ENCODE results near the gene SIGLEC7.
A peak's percentile ranks its signal among the peaks of the same experiment; 100 is the strongest.

Gene SIGLEC7

DNA sequence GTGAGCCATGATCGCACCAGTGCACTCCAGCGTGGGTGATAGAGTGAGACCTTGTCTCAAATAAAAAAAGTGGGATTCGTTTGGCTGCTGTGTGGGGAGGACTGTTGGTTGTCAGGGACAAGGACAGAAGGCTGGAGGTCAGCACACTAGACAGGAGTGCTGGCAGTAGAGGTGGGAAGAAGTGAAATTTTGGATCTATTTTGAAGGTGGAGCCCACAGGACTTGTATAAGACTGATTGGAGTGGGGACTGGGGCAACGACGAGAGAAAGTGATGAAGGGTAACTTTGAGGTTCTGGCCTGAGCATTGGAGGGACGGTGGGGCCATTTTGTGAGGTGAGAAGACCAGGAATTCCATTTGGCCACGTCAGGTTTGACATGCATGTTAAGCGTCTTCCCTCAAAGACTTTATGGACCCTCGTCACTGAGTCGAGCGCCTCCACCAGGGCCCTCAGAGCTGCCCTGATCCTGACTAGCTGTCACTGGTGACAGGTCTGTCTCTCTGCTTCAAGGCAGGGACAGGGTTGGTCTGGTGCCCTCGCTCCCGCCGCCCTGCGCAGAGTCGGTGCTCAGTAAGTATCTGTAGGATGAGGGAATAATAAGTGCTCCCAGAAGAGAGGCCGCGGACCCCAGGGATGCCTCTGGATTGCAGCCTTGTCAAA, 34.6 kb upstream of the SIGLEC7 start:
- TF ChIP-seq, protein P1, sequence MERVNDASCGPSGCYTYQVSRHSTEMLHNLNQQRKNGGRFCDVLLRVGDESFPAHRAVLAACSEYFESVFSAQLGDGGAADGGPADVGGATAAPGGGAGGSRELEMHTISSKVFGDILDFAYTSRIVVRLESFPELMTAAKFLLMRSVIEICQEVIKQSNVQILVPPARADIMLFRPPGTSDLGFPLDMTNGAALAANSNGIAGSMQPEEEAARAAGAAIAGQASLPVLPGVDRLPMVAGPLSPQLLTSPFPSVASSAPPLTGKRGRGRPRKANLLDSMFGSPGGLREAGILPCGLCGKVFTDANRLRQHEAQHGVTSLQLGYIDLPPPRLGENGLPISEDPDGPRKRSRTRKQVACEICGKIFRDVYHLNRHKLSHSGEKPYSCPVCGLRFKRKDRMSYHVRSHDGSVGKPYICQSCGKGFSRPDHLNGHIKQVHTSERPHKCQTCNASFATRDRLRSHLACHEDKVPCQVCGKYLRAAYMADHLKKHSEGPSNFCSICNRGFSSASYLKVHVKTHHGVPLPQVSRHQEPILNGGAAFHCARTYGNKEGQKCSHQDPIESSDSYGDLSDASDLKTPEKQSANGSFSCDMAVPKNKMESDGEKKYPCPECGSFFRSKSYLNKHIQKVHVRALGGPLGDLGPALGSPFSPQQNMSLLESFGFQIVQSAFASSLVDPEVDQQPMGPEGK (CRISPR knock-in tag; IDR thresholded peaks at IDR 0.05; ENCODE audit: borderline replicate concordance), result no peak
- TF ChIP-seq, protein P2, sequence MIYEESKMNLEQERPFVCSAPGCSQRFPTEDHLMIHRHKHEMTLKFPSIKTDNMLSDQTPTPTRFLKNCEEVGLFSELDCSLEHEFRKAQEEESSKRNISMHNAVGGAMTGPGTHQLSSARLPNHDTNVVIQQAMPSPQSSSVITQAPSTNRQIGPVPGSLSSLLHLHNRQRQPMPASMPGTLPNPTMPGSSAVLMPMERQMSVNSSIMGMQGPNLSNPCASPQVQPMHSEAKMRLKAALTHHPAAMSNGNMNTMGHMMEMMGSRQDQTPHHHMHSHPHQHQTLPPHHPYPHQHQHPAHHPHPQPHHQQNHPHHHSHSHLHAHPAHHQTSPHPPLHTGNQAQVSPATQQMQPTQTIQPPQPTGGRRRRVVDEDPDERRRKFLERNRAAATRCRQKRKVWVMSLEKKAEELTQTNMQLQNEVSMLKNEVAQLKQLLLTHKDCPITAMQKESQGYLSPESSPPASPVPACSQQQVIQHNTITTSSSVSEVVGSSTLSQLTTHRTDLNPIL (CRISPR knock-in tag; IDR thresholded peaks at IDR 0.05; ENCODE audit: low read depth), result no peak
- TF ChIP-seq, protein P3, sequence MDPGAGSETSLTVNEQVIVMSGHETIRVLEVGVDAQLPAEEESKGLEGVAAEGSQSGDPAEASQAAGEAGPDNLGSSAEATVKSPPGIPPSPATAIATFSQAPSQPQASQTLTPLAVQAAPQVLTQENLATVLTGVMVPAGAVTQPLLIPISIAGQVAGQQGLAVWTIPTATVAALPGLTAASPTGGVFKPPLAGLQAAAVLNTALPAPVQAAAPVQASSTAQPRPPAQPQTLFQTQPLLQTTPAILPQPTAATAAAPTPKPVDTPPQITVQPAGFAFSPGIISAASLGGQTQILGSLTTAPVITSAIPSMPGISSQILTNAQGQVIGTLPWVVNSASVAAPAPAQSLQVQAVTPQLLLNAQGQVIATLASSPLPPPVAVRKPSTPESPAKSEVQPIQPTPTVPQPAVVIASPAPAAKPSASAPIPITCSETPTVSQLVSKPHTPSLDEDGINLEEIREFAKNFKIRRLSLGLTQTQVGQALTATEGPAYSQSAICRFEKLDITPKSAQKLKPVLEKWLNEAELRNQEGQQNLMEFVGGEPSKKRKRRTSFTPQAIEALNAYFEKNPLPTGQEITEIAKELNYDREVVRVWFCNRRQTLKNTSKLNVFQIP (CRISPR knock-in tag; IDR thresholded peaks at IDR 0.05; ENCODE audit: borderline replicate concordance, low read depth), result no peak
- TF ChIP-seq, protein P4, sequence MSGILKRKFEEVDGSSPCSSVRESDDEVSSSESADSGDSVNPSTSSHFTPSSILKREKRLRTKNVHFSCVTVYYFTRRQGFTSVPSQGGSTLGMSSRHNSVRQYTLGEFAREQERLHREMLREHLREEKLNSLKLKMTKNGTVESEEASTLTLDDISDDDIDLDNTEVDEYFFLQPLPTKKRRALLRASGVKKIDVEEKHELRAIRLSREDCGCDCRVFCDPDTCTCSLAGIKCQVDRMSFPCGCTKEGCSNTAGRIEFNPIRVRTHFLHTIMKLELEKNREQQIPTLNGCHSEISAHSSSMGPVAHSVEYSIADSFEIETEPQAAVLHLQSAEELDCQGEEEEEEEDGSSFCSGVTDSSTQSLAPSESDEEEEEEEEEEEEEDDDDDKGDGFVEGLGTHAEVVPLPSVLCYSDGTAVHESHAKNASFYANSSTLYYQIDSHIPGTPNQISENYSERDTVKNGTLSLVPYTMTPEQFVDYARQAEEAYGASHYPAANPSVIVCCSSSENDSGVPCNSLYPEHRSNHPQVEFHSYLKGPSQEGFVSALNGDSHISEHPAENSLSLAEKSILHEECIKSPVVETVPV (CRISPR knock-in tag; IDR thresholded peaks at IDR 0.05), result no peak
- TF ChIP-seq ZFP30 (CRISPR knock-in tag; IDR thresholded peaks at IDR 0.05) (no peak), GLIS3 (CRISPR knock-in tag; IDR thresholded peaks at IDR 0.05) (no peak), ZNF565 (CRISPR knock-in tag; conservative IDR thresholded peaks at IDR 0.05; ENCODE audit: low read depth) (no peak), ISL1 (CRISPR knock-in tag; IDR thresholded peaks at IDR 0.05) (no peak), PPARA (CRISPR knock-in tag; IDR thresholded peaks at IDR 0.05; ENCODE audit: borderline replicate concordance) (no peak), CSDC2 (CRISPR knock-in tag; IDR thresholded peaks at IDR 0.05) (no peak), ESRRG (CRISPR knock-in tag; IDR thresholded peaks at IDR 0.05) (no peak), OSR1 (CRISPR knock-in tag; IDR thresholded peaks at IDR 0.05) (no peak), ARNTL (CRISPR knock-in tag; IDR thresholded peaks at IDR 0.05; ENCODE audit: borderline replicate concordance, low read depth) (no peak), RARB (CRISPR knock-in tag; IDR thresholded peaks at IDR 0.05) (no peak), ZNF8 (CRISPR knock-in tag; IDR thresholded peaks at IDR 0.05) (no peak), ZNF70 (CRISPR knock-in tag; IDR thresholded peaks at IDR 0.05) (no peak), TCF4 (CRISPR knock-in tag; IDR thresholded peaks at IDR 0.05; ENCODE audit: borderline replicate concordance) (no peak), BACH2 (CRISPR knock-in tag; IDR thresholded peaks at IDR 0.05; ENCODE audit: borderline replicate concordance) (no peak), ZFP3 (CRISPR knock-in tag; IDR thresholded peaks at IDR 0.05) (no peak), ZC3H10 (CRISPR knock-in tag; IDR thresholded peaks at IDR 0.05) (no peak)
- peak; percentile 38; the same call in 2 of the 3 replicates for ATAC-seq

DNA sequence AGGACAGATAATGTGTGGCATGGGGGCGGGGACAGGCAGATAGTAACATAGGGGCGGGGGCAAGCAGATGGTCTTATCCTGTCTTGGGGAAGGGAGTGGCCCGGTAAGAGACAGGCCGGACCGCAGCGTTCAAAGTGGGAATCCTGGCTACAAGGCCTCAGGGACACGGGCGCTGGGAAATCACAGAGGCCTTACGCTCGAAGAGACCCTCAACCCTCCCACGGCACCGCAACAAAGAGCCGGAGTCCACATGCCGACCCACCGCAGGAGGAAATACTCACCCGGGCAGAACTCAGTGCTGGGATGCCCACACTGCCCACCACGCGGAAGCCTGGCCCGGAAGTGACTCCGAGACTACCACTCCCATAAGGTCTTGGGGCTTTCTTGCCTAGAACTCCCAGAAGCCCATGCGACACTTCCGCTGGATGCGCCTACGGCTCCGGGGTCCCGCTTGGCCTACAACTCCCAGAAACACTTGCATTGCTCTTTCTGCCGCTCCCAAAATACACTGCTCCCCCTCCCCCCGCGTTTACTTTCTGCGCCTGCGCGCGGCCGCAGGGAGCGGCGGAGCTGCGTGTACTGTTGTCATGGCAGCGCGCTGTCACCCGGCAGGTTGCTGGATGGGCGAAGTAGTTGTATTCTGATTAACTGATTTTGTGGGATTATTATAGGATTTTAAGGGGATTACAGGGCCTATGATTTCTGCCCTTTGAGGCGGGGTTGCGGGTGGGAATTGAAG, 33.9 kb upstream of the SIGLEC7 start, which contains the start of gene CTU1:
Gene CTU1, minus strand, starts transcription at position 344 of the 739 bp plus-strand sequence. CDS start 3,840 bp downstream, outside the sequence.
- ATAC-seq, result peak; percentile 99
- TF ChIP-seq SNAI2 (CRISPR knock-in tag; IDR thresholded peaks at IDR 0.05) (no peak), TCF4 (CRISPR knock-in tag; IDR thresholded peaks at IDR 0.05; ENCODE audit: borderline replicate concordance) (no peak), ESRRG (CRISPR knock-in tag; IDR thresholded peaks at IDR 0.05) (no peak), RARB (CRISPR knock-in tag; IDR thresholded peaks at IDR 0.05) (no peak), ZFP30 (CRISPR knock-in tag; IDR thresholded peaks at IDR 0.05) (no peak), GLIS3 (CRISPR knock-in tag; IDR thresholded peaks at IDR 0.05) (no peak), ZNF70 (CRISPR knock-in tag; IDR thresholded peaks at IDR 0.05) (no peak), CSDC2 (CRISPR knock-in tag; IDR thresholded peaks at IDR 0.05) (no peak), ISL1 (CRISPR knock-in tag; IDR thresholded peaks at IDR 0.05) (no peak), ZNF8 (CRISPR knock-in tag; IDR thresholded peaks at IDR 0.05) (no peak), ARNTL (CRISPR knock-in tag; IDR thresholded peaks at IDR 0.05; ENCODE audit: borderline replicate concordance, low read depth) (no peak), OSR1 (CRISPR knock-in tag; IDR thresholded peaks at IDR 0.05) (no peak), ZC3H10 (CRISPR knock-in tag; IDR thresholded peaks at IDR 0.05) (no peak), TOX (CRISPR knock-in tag; IDR thresholded peaks at IDR 0.05; ENCODE audit: borderline replicate concordance) (no peak)
- TF ChIP-seq, protein P5, sequence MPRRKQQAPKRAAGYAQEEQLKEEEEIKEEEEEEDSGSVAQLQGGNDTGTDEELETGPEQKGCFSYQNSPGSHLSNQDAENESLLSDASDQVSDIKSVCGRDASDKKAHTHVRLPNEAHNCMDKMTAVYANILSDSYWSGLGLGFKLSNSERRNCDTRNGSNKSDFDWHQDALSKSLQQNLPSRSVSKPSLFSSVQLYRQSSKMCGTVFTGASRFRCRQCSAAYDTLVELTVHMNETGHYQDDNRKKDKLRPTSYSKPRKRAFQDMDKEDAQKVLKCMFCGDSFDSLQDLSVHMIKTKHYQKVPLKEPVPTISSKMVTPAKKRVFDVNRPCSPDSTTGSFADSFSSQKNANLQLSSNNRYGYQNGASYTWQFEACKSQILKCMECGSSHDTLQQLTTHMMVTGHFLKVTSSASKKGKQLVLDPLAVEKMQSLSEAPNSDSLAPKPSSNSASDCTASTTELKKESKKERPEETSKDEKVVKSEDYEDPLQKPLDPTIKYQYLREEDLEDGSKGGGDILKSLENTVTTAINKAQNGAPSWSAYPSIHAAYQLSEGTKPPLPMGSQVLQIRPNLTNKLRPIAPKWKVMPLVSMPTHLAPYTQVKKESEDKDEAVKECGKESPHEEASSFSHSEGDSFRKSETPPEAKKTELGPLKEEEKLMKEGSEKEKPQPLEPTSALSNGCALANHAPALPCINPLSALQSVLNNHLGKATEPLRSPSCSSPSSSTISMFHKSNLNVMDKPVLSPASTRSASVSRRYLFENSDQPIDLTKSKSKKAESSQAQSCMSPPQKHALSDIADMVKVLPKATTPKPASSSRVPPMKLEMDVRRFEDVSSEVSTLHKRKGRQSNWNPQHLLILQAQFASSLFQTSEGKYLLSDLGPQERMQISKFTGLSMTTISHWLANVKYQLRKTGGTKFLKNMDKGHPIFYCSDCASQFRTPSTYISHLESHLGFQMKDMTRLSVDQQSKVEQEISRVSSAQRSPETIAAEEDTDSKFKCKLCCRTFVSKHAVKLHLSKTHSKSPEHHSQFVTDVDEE (CRISPR knock-in tag; IDR thresholded peaks at IDR 0.05), result no peak
- TF ChIP-seq, protein P1 (CRISPR knock-in tag; IDR thresholded peaks at IDR 0.05; ENCODE audit: borderline replicate concordance), result no peak
- TF ChIP-seq, protein P2 (CRISPR knock-in tag; IDR thresholded peaks at IDR 0.05; ENCODE audit: low read depth), result no peak
- TF ChIP-seq, protein P4 (CRISPR knock-in tag; IDR thresholded peaks at IDR 0.05), result no peak

Measured in SK-N-SH treated with all-trans-retinoic acid at 6 μM for 48 hours (cell line).